Endothelial cell (in vitro differentiated cells): ENCODE results near the gene SLC39A7. TPM values are rescaled to one million over a fixed set of nuclear protein-coding genes. Genes with fewer than 3 reads are reported as not detected.

Experiments used
- DNase-seq: peaks from one replicate; pipeline ENCODE4 v3.0.0; 2021; ENCODE audit warnings: low spot score
- H3K27ac Mint-ChIP-seq: one replicate; pipeline ENCODE4 v1.8.0; 2021; ENCODE audit warnings: mixed read lengths, inconsistent platforms; ENCODE audit not compliant: unreplicated experiment
- H3K27me3 Mint-ChIP-seq: one replicate; pipeline ENCODE4 v1.8.0; 2021; ENCODE audit warnings: mild to moderate bottlenecking, moderate library complexity, mixed read lengths, inconsistent platforms; ENCODE audit not compliant: unreplicated experiment
- H3K36me3 Mint-ChIP-seq: one replicate; pipeline ENCODE4 v1.8.0; 2021; ENCODE audit warnings: mild to moderate bottlenecking, low read depth, mixed read lengths, inconsistent platforms; ENCODE audit not compliant: unreplicated experiment
- H3K4me1 Mint-ChIP-seq: one replicate; pipeline ENCODE4 v1.8.0; 2021; ENCODE audit warnings: mild to moderate bottlenecking, mixed read lengths, inconsistent platforms; ENCODE audit not compliant: unreplicated experiment
- H3K4me3 Mint-ChIP-seq: one replicate; pipeline ENCODE4 v1.8.0; 2021; ENCODE audit warnings: mild to moderate bottlenecking, mixed read lengths, inconsistent platforms; ENCODE audit not compliant: unreplicated experiment
- H3K9me3 Mint-ChIP-seq: one replicate; pipeline ENCODE4 v1.8.0; 2021; ENCODE audit warnings: mixed read lengths, inconsistent platforms; ENCODE audit not compliant: unreplicated experiment
- CTCF ChIP-seq: fragments of 200-600 bp; sonication (generic); IDR thresholded peaks from one replicate; pipeline ENCODE4 v1.5.0; 2021; ENCODE audit warnings: antibody characterized with exemption; ENCODE audit not compliant: unreplicated experiment
- total RNA-seq: library from RNA; stranded (reverse); fragmentation: NEBNext Ultra II Directional; extraction: Animal tissue kit (Norgen Biotek cat#: 25700); gene quantifications from one replicate; pipeline ENCODE4 v1.2.1, GENCODE V29; 2021; ENCODE audit not compliant: unreplicated experiment

SLC39A7 gene
- total RNA-seq, 1 donor from 2014 or later: 108 TPM

GRCh38 chr6:33170176-33171015 is 30.3 kb upstream of the SLC39A7 start:
- no peak for DNase-seq
- H3K4me3 Mint-ChIP-seq: no peak overlapping the region

DNA sequence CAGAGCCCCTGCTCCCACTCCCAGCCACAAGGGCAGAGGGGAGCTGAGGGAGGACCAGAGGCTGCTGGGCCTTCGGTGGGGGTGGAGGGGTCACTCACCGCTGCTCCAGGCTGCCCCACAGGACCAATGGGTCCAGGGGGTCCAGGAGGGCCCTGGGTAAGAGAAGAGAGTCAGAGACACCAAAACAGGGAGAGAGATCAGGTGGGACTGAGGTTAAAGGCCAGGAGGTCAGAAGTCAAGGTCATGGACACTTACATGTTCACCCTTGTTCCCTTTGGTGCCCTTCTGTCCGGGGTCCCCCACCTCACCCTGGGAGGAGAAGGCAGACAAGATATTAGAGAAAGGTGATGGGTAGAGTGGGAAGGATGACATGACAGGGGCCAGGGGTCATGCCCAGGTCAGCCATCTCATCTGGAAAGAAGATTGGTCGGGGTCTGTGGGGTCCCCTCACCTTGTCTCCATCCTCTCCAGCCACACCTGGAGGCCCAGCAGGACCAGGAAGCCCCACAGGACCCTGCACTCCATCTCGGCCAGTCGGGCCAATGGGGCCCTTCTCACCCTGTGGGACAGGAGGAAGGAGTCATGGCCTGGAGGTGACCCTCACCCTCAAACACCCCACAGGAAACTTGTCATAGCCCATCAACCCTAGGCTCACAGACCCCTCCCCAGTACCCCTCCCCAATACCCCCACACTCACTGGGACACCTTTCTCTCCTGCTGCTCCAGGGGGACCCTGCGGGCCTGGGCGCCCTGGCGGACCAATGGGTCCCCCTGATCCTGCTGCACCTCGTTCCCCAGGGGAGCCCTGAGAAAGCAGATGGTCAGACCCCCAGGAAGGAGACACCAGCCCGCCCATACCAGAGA is 29.4 kb upstream of the SLC39A7 start:
- H3K4me3 Mint-ChIP-seq: no peak overlapping the region
- peaks cover 14% of the 10 kb centered on the region for H3K27me3 Mint-ChIP-seq
- H3K36me3 Mint-ChIP-seq: peaks cover 10% of the 10 kb centered on the region
- no peaks in the 10 kb centered on the region for H3K9me3 Mint-ChIP-seq
- no peaks in the 10 kb centered on the region for H3K4me1 Mint-ChIP-seq
- no peak for DNase-seq
- H3K27ac Mint-ChIP-seq: no peak overlapping the region
- no peak for TF ChIP-seq CTCF

More at GRCh38 chr6:33170176-33171015, 30.3 kb upstream of the SLC39A7 start:
- Mint-ChIP-seq H3K9me3 (no peaks in the 10 kb centered on the region), H3K36me3 (peaks cover 15% of the 10 kb centered on the region), H3K27ac (no peak overlapping the region), H3K4me1 (no peaks in the 10 kb centered on the region), H3K27me3 (peaks cover 10% of the 10 kb centered on the region)
- no peak for TF ChIP-seq CTCF

DNA sequence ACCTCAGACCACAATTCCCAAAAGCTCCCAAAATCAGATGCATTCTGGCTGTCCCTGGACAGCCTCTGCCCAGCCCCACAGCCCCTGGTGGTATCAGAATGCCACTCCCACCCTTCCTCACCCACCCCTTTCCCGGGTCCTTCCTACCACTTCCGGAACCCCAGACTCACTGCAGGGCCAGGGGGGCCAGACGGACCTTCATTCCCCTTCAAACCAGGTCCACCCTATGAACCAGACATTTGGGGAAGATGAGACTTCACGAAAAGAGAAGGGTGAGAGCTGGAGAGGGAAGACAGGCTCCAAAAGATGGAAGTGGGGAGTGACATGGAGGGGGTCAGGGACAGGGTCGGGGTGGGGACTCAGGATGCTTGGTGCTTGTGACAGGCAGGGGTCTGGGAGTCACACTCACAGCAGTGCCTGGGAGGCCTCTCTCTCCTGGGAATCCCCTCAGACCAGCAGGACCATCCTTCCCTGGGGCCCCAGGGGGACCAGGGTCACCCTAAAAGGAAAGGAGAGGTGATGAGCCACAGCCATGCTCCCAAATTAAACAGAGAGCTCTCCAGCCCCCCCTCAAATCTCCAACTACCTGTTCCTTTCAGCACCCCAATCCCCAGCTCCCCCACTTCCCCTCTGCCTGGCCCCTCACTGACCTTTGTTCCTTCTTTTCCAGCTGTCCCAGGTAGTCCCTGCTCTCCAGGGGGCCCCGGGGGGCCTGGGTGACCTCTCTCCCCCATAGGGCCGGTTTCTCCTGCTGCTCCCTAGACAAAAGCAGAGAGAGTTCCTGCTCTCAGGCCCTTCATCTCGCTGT is 28.6 kb upstream of the SLC39A7 start:
- Mint-ChIP-seq H3K4me1 (no peaks in the 10 kb centered on the region), H3K27ac (no peak overlapping the region), H3K9me3 (no peaks in the 10 kb centered on the region), H3K27me3 (peaks cover 14% of the 10 kb centered on the region), H3K4me3 (no peak overlapping the region), H3K36me3 (peaks cover 10% of the 10 kb centered on the region)
- TF ChIP-seq CTCF: no peak
- DNase-seq: no peak

- no peak overlapping the region for H3K27ac Mint-ChIP-seq
- TF ChIP-seq CTCF: peak; percentile 35
- peaks cover 14% of the 10 kb centered on the region for H3K27me3 Mint-ChIP-seq
- no peak overlapping the region for H3K4me3 Mint-ChIP-seq
- H3K36me3 Mint-ChIP-seq: peaks cover 13% of the 10 kb centered on the region
- H3K4me1 Mint-ChIP-seq: peaks cover 2% of the 10 kb centered on the region
- H3K9me3 Mint-ChIP-seq: no peaks in the 10 kb centered on the region
- peak; percentile 41 for DNase-seq
Observed at GRCh38 chr6:33172688-33173534, 27.8 kb upstream of the SLC39A7 start.
